GM23338 (cell line): ENCODE measurements around the gene EXOC4.

Experiments
- EZH2 ChIP-seq: fragments of 200-600 bp; sonication (generic); IDR thresholded peaks from one replicate; pipeline ENCODE4 v1.8.0; 2017; ENCODE audit warnings: antibody characterized with exemption, mild to moderate bottlenecking, low read depth; ENCODE audit not compliant: unreplicated experiment
- JUNB ChIP-seq: IDR thresholded peaks from one replicate; pipeline ENCODE4 v1.6.1; 2016; ENCODE audit warnings: antibody characterized with exemption; ENCODE audit not compliant: unreplicated experiment
- POLR2AphosphoS5 ChIP-seq: IDR thresholded peaks from 2 replicates; pipeline ENCODE4 v1.6.1; 2016; ENCODE audit warnings: antibody characterized with exemption, low read depth
- TF ChIP-seq, protein P1 (sequence below), 2 experiments: fragments of 200-600 bp in 1 of 2; sonication (generic) in 1 of 2; conservative IDR thresholded peaks; 2 replicates each; pipeline versions ENCODE4 v1.5.1 to v1.6.1; 2016 to 2017; ENCODE audit warnings: antibody characterized with exemption in 2 of 2, low read depth in 2 of 2, mild to moderate bottlenecking in 2 of 2, moderate library complexity in 1 of 2

DNA sequence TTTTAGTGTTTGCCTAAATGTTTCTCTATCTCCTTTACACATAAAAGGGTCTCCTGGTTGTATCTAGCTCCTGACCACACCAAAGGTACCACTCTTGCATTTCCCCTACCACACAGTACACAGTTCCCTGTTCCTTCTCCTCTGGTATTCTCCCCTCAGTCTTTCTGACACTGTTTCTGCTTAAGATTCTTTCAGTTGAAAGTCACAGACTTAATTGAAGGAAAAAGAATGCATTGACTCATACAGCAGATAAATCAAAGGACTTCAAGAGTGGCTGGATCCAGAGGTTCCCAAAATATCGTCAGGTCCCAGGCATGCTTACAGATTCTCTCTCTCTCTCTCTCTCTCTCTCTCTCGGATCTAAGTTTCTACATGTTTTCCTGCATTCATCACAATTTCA, 688.6 kb downstream of the EXOC4 start:
- TF ChIP-seq POLR2AphosphoS5: no peak
- TF ChIP-seq, protein P1, sequence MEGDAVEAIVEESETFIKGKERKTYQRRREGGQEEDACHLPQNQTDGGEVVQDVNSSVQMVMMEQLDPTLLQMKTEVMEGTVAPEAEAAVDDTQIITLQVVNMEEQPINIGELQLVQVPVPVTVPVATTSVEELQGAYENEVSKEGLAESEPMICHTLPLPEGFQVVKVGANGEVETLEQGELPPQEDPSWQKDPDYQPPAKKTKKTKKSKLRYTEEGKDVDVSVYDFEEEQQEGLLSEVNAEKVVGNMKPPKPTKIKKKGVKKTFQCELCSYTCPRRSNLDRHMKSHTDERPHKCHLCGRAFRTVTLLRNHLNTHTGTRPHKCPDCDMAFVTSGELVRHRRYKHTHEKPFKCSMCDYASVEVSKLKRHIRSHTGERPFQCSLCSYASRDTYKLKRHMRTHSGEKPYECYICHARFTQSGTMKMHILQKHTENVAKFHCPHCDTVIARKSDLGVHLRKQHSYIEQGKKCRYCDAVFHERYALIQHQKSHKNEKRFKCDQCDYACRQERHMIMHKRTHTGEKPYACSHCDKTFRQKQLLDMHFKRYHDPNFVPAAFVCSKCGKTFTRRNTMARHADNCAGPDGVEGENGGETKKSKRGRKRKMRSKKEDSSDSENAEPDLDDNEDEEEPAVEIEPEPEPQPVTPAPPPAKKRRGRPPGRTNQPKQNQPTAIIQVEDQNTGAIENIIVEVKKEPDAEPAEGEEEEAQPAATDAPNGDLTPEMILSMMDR (conservative IDR thresholded peaks at IDR 0.05; ENCODE audit: low read depth in 2 of 2): no peak
- TF ChIP-seq JUNB: no peak
- TF ChIP-seq EZH2: no peak
